ENCODE data around the gene NHSL2.

DNA sequence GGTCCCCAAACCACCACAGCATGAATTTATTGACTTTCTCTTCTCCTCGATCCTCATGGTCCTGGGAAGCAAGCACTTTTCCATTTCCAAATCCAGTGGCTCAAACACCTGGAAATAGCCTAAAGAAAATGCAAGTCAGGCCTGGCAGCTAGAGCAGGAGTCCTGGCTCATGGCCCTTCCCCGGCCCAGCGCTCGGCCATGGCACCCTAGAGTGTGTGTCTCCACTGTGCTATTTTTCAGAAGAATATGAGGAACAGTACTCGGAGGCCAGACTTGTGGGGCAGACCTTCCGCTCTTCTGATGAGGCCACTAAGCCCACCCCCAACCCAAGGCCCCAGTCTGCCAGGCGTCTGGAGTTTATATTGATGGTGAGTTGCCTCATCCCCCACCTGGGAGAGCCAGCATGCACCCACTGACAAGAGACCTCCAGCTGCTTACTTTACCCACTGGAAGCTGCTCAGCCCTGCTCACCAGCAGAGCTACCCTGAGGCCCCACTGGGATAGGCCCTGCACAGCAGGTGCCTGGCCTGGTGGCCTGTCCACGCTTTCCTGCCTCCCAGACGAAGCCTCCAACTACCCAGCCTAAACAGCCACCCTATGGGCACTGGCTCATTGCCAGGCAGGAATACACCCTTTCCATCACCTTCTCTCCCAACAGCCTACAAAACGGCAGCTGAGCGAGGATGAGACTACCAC is 223.4 kb downstream of the NHSL2 start:
- TF ChIP-seq, protein P1, sequence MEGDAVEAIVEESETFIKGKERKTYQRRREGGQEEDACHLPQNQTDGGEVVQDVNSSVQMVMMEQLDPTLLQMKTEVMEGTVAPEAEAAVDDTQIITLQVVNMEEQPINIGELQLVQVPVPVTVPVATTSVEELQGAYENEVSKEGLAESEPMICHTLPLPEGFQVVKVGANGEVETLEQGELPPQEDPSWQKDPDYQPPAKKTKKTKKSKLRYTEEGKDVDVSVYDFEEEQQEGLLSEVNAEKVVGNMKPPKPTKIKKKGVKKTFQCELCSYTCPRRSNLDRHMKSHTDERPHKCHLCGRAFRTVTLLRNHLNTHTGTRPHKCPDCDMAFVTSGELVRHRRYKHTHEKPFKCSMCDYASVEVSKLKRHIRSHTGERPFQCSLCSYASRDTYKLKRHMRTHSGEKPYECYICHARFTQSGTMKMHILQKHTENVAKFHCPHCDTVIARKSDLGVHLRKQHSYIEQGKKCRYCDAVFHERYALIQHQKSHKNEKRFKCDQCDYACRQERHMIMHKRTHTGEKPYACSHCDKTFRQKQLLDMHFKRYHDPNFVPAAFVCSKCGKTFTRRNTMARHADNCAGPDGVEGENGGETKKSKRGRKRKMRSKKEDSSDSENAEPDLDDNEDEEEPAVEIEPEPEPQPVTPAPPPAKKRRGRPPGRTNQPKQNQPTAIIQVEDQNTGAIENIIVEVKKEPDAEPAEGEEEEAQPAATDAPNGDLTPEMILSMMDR (IDR thresholded peaks at IDR 0.05): no peak
- TF ChIP-seq POLR2A (IDR thresholded peaks at IDR 0.05) (no peak), EP300 (IDR thresholded peaks at IDR 0.05) (no peak), POLR2AphosphoS5 (IDR thresholded peaks at IDR 0.05) (no peak)
